Neutrophil (primary cell): ENCODE measurements around the gene ASTE1.
"Not testable (repeated sequence)": the region's sequence is repeated elsewhere in the genome, so short reads cannot be mapped to it uniquely, and the experiment has no call there.

ENCODE experiments used
- H3K27ac ChIP-seq: fragments of 200-600 bp; sonication (generic); 2 replicates; pipeline ENCODE4 v1.5.1; 2016; ENCODE audit warnings: mild to moderate bottlenecking, moderate library complexity
- H3K27me3 ChIP-seq: fragments of 200-600 bp; sonication (generic); 2 replicates; pipeline ENCODE4 v1.6.0; 2016; ENCODE audit warnings: mild to moderate bottlenecking
- H3K36me3 ChIP-seq: fragments of 200-600 bp; sonication (generic); 2 replicates; pipeline ENCODE4 v1.5.1; 2017
- H3K4me1 ChIP-seq, 2 experiments: fragments of 200-600 bp in 1 of 2; sonication (generic) in 1 of 2; 1 replicate in 1 of 2; 2 replicates in 1 of 2; pipeline versions ENCODE4 v1.5.1 to v1.6.1; 2013 to 2016; ENCODE audit warnings: low read depth in 1 of 2, low read length in 1 of 2, mild to moderate bottlenecking in 1 of 2, moderate library complexity in 1 of 2; ENCODE audit not compliant: control insufficient read depth in 1 of 2, insufficient read depth in 1 of 2
- H3K4me3 ChIP-seq, 2 experiments: fragments of 200-600 bp in 1 of 2; sonication (generic) in 1 of 2; 1 replicate in 1 of 2; 2 replicates in 1 of 2; pipeline ENCODE4 v1.5.1; 2013 to 2016; ENCODE audit warnings: low read depth in 1 of 2, low read length in 1 of 2, mild to moderate bottlenecking in 1 of 2, moderate library complexity in 1 of 2
- H3K9me3 ChIP-seq: fragments of 200-600 bp; sonication (generic); 2 replicates; pipeline ENCODE4 v1.5.1; 2016
- TF ChIP-seq, protein P1 (sequence below): fragments of 200-600 bp; sonication (generic); IDR thresholded peaks from 2 replicates; pipeline ENCODE4 v1.5.1; 2016; ENCODE audit warnings: antibody characterized with exemption

ASTE1 gene

DNA sequence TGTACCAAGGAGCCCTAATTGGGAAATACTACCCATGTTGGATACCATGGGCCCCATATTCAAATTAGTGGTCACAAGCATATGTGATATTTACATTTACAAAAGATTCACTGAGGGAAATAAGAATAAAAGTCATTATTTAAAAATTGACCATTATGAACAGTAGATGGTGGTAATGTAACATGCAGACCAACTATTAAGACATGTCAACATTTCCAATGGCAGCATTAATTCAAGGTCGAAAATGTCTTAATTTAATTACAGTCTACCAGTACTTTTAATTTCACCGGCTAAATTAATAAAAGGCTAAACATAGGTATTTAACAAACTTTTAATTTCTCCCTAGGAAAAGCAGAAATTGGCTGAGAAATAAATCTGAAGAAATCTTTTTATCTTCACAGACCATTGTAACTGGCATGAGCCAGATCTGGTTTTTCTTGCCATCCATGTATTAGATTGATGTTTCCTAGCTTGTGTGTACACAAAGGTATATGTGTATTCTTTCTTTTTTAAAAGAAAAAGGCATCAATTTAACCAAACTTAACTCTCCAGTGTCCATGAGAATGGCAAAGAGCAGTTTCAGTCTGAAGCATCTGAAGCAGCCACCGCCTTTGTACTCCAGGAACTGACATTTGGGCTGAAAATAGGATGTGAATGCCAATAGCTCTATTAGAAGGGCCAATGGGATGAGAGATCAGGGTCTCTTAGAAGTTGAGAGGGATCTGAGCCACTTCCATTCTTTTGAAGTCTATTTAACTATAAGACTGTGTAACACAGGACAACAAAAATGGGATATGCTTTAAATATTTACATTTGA, 26.6 kb upstream of the ASTE1 start:
- H3K9me3 ChIP-seq = no peaks in the 10 kb centered on the region
- no peaks in the 10 kb centered on the region for H3K4me1 ChIP-seq
- TF ChIP-seq, protein P1, sequence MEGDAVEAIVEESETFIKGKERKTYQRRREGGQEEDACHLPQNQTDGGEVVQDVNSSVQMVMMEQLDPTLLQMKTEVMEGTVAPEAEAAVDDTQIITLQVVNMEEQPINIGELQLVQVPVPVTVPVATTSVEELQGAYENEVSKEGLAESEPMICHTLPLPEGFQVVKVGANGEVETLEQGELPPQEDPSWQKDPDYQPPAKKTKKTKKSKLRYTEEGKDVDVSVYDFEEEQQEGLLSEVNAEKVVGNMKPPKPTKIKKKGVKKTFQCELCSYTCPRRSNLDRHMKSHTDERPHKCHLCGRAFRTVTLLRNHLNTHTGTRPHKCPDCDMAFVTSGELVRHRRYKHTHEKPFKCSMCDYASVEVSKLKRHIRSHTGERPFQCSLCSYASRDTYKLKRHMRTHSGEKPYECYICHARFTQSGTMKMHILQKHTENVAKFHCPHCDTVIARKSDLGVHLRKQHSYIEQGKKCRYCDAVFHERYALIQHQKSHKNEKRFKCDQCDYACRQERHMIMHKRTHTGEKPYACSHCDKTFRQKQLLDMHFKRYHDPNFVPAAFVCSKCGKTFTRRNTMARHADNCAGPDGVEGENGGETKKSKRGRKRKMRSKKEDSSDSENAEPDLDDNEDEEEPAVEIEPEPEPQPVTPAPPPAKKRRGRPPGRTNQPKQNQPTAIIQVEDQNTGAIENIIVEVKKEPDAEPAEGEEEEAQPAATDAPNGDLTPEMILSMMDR = no peak
- H3K27me3 ChIP-seq = no peaks in the 10 kb centered on the region
- H3K27ac ChIP-seq = no peak overlapping the region
- H3K36me3 ChIP-seq = no peaks in the 10 kb centered on the region
- no peak overlapping the region for H3K4me3 ChIP-seq

DNA sequence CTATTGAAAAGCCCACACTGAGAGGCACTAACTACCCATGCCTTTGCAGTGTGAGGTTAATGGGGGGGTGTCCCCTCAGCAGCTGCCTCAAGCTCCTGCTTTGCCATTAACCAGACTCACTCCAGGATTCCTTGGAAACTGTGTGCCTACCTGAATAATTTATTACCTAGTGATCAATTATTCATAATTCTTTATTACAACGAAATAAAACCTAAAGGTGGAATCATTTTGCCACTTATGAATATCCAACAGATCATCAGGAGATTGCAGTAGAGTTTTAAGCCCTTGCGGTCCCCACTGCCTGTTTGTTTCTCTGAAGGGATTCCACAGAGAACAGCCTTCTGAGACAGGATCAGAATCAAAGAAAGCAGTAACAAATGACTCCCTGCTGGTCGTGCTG, 23.4 kb upstream of the ASTE1 start:
- H3K27me3 ChIP-seq = no peaks in the 10 kb centered on the region
- no peak overlapping the region for H3K4me3 ChIP-seq
- H3K36me3 ChIP-seq = no peaks in the 10 kb centered on the region
- H3K4me1 ChIP-seq = no peaks in the 10 kb centered on the region
- TF ChIP-seq, protein P1 = no peak
- H3K9me3 ChIP-seq = no peaks in the 10 kb centered on the region
- H3K27ac ChIP-seq = no peak overlapping the region

DNA sequence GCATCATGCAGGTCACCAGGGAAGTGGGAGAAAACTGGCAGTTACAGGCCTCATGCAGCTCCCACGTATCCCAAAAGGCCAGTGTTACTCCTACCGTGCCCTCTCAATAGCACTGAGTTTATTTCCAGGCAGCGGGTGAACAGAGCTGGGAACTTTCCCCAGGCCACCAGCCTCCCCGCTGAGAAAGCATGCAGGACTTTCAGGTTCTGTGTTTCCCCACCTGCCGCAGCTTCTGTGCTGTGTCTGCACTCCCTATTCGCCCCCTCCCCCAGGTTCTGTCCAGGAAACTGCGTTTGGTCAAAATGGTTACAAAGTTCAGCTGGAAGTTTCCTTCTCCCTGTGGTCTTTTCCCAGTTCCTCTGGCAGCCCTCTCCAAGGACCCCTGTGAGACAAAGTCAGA, 21.4 kb upstream of the ASTE1 start:
- no peaks in the 10 kb centered on the region for H3K9me3 ChIP-seq
- TF ChIP-seq, protein P1 = no peak
- no peaks in the 10 kb centered on the region for H3K36me3 ChIP-seq
- no peaks in the 10 kb centered on the region for H3K27me3 ChIP-seq
- no peak overlapping the region for H3K27ac ChIP-seq
- H3K4me1 ChIP-seq = no peaks in the 10 kb centered on the region
- H3K4me3 ChIP-seq = no peak overlapping the region

DNA sequence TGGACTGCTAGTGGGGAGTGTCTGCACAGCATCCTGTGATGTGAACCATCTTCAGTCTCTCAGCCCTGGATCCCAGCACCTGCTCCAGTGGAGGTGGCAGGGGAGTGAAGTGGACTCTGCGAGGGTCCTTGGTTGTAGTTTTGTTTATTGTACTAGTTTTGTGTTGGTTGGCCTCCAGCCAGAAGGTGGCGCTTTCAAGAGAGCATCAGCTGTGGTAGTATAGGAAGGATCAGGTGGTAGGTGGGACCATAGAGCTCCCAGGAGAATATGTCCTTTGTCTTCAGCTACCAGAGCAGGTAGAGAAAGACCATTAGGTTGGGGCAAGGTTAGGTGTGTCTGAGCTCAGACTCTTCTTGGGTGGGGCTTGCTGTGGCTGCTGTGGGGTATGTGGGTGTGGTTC, 21.0 kb upstream of the ASTE1 start:
- no peaks in the 10 kb centered on the region for H3K27me3 ChIP-seq
- TF ChIP-seq, protein P1 = no peak
- H3K4me3 ChIP-seq = no peak overlapping the region
- H3K9me3 ChIP-seq = no peaks in the 10 kb centered on the region
- H3K36me3 ChIP-seq = no peaks in the 10 kb centered on the region
- no peaks in the 10 kb centered on the region for H3K4me1 ChIP-seq
- no peak overlapping the region for H3K27ac ChIP-seq

DNA sequence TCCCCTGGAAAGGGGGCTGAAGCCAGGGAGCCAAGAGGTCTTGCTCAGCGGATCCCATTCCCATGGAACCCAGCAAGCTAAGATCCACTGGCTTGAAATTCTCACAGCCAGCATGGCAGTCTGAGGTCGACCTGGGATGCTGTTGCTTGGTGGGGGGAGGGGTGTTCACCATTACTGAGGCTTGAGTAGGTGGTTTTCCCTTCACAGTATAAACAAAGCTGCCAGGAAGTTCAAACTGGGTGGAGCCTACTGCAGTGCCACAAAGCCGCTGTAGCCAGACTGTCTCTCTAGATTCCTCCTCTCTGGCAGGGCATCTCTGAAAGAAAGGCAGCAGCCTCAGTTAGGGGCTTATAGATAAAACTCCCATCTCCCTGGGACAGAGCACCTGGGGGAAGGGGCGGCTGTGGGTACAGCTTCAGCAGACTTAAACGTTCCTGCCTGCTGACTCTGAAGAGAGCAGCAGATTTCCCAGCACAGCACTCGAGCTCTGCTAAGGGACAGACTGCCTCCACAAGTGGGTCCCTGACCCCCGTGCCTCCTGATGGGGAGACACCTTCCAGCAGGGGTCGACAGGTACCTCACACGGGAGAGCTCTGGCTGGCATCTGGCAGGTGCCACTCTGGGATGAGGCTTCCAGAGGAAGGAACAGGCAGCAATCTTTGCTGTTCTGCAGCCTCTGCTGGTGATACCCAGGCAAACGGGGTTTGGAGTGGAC, 15.8 kb upstream of the ASTE1 start:
- H3K4me1 ChIP-seq, H3K9me3 ChIP-seq, H3K4me3 ChIP-seq, H3K36me3 ChIP-seq, H3K27me3 ChIP-seq, H3K27ac ChIP-seq: not testable (repeated sequence)

DNA sequence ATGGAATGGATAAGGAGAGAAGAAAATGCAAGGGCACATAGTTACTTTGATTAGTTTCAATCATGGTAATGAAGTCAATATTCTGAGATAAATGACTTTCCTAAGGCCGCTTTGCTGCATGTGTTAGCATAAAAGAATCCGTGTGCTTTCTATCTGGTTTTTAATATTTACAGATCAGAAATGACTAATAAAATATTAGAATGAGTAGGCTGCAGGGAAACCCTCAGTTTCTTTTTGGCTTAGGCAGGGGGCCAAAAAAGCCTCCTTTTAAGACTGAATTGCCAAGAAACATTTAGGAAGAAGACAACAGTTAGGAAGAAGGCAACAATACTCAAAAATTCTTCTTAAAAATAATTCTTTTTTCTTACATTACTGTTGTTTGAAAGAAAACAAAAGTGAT, 11.7 kb upstream of the ASTE1 start:
- TF ChIP-seq, protein P1 = no peak
- Histone ChIP-seq H3K4me3 (no peak overlapping the region), H3K36me3 (no peaks in the 10 kb centered on the region), H3K9me3 (no peaks in the 10 kb centered on the region), H3K27ac (no peak overlapping the region), H3K27me3 (no peaks in the 10 kb centered on the region), H3K4me1 (no peaks in the 10 kb centered on the region)
